ENCODE results near the gene PLXDC2. TPM values are rescaled to one million over a fixed set of nuclear protein-coding genes. Genes with fewer than 3 reads are reported as not detected.

Gene PLXDC2
- 0.37 and 0.39 TPM in 2 replicates for total RNA-seq

DNA sequence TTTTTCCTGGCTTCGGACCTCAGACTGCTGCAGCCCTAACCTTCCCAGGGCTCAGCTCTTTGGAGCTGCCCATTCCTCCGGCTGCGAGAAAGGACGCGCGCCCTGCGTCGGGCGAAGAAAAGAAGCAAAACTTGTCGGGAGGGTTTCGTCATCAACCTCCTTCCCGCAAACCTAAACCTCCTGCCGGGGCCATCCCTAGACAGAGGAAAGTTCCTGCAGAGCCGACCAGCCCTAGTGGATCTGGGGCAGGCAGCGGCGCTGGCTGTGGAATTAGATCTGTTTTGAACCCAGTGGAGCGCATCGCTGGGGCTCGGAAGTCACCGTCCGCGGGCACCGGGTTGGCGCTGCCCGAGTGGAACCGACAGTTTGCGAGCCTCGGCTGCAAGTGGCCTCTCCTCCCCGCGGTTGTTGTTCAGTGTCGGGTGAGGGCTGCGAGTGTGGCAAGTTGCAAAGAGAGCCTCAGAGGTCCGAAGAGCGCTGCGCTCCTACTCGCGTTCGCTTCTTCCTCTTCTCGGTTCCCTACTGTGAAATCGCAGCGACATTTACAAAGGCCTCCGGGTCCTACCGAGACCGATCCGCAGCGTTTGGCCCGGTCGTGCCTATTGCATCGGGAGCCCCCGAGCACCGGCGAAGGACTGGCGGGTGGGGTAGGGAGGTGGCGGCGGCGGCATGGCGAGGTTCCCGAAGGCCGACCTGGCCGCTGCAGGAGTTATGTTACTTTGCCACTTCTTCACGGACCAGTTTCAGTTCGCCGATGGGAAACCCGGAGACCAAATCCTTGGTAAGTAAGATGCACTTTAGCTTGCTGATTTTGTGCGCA, at the start of gene PLXDC2:
Gene PLXDC2 (plus strand): TSS at position 22 of the 820 bp plus-strand sequence.

Small RNA genes lying within 50 kb of the gene (small RNA-seq; reads per million reads assigned to genes)
- gene RNU6-1212P = not detected
